CD4-positive, alpha-beta T cell treated with Interleukin-21 for 1 hour (primary cell): ENCODE measurements around the gene TRAF3.
A peak's percentile ranks its signal among the peaks of the same experiment; 100 is the strongest.
"Not testable (repeated sequence)": the region's sequence is repeated elsewhere in the genome, so short reads cannot be mapped to it uniquely, and the experiment has no call there.

ENCODE experiments used
- DNase-seq: peaks from one replicate; pipeline ENCODE4 v3.0.0-alpha.2; 2020

The TRAF3 gene

DNA sequence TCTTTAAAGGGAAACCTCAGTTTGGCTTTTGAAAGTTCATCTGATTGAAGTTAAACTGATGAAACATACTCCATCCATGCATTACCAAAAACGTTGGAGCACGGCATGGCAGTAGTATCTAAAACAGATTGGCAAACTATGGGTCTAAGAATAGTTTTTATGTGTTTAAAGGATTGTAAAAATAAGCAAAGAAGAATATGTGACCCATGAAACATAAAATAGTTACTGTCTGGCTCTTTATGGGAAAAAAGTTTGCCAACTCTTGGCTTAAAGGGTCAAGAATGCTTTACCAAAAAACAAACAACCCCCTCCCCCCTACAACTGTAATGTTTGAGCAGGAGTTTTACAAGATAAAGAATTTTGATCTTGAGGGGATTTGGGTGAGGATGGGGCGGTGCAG is 32.6 kb downstream of the TRAF3 start:
- DNase-seq = no peak

- no peak for DNase-seq
Measured at GRCh38 chr14:102810523-102810922, 33.3 kb downstream of the TRAF3 start.

DNA sequence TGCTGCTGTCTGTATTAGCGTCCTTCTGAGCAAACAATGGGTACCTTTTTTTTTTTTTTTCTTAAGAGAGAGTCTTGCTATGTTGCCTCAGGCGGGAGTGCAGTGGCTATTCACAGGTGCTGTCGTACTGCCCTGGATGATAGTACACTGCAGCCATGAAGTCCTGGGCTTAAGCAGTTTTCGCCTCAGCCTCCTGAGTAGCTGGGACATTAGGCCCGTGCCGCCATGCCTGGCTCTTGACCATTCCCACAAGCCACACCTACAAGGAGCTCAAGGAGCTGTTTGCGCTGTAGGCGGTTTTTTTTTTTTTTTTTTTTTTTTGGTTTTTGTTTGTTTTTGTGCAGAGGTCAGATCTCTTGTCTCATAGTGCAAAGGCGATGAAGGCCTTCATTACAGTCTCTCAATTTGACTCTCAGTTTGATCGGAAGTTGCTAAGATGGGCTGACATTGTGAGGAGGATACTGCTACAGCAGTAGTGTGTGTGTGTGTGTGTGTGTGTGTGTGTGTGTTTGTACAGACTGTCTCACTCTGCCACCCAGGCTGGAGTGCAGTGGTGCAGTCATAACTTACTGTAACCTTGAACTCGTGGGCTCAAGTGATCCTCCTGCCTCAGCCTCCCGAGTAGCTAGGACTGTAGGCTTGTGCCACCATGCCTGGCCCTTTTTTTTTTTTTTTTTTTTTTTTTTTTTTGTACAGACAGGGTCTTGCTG is 34.2 kb downstream of the TRAF3 start:
- DNase-seq = no peak

DNA sequence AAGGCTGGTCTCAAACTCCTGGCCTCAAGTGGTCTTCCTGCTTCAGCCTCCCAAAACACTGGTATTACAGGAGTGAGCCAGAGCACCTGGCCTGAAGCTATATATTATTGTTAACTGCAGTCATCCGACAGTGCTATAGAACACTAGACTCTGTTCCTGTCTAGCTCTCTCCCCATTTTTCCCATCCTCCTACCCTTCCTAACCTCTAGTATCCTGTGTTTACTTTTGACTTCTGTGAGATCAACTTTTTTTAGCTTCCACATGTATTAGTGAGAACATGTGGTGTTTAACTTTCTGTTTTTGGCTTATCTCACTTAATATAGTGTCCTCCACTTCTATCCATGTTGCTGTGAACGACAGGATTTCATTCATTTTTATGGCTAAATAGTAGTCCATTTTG is 34.7 kb downstream of the TRAF3 start:
- DNase-seq = no peak

GRCh38 chr14:102813691-102814090 is 36.4 kb downstream of the TRAF3 start:
- no peak for DNase-seq

GRCh38 chr14:102817318-102817717 is 40.1 kb downstream of the TRAF3 start:
- no peak for DNase-seq

- DNase-seq = no peak
Measured at GRCh38 chr14:102817942-102818940, 41.0 kb downstream of the TRAF3 start.

- peak; percentile 55 for DNase-seq
Measured at GRCh38 chr14:102819176-102819628, 42.0 kb downstream of the TRAF3 start.

- no peak for DNase-seq
Measured at GRCh38 chr14:102819747-102820330, 42.6 kb downstream of the TRAF3 start.

DNA sequence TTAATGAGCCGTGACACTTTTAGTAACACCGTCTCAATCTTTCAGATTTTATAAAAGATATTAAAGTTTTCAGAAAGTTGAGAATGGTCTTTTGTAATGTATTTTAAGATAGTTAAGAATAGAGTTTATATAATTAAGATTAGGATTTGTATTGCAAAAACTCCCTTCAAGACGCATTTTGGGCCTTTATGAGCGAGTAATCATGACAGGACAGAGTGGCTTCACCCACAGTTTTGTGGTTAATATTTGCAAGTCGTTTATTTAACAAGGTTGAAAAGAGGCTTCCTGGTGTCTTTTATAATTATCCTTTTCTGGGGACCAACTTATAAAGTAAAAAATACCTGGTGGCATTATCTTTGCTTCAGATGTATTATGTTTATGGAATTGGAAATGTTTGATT is 44.0 kb downstream of the TRAF3 start:
- peak; percentile 18 for DNase-seq

DNA sequence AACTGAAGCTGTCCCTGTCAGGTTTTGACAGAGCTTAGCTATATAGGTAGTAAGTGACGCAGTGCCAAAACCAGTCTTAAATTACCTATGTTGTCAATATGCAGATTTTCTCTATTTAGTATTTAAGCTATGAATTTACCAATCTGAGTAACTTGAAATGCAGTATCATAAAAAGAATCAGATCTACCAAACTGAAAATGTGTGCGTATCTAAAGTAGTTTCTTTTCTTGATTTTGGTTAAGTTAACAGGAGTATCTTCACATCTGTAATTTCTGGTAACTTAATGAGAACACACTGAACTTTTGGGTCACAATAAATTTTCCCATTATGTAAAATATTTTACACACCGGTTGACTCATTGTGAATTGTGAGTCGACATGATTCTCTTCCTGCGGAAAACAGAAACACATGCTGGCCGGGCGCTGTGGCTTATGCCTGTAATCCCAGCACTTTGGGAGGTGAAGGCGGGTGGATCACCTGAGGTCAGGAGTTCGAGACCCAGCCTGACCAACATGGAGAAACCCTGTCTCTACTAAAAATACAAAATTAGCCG is 45.1 kb downstream of the TRAF3 start:
- DNase-seq = peak; percentile 17

- DNase-seq = not testable (repeated sequence)
Measured at GRCh38 chr14:102822887-102823286, 45.6 kb downstream of the TRAF3 start.

DNA sequence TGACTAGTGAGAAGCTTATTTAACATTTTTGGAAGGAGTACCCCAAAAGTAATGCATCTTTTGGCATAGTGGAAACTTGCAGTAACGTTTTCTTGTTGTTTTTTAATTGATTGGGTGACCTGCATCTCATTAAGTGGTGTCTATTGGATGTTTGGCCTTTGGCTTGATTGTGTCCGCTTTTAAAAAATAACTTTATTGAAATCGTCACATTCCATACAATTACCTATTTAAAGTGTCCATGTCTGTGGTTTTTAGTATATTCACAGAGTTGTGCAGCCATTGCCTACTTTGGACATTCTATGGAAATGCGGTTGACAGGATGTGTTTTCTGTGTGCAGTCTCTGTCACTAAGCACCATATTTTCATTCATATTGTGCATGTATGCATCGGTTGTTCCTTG is 46.3 kb downstream of the TRAF3 start:
- no peak for DNase-seq

GRCh38 chr14:102824832-102825231 is 47.6 kb downstream of the TRAF3 start:
- DNase-seq = no peak

GRCh38 chr14:102825307-102826095 is 48.3 kb downstream of the TRAF3 start:
- no peak for DNase-seq

- no peak for DNase-seq
Measured at GRCh38 chr14:102826161-102826560, 48.9 kb downstream of the TRAF3 start.

DNA sequence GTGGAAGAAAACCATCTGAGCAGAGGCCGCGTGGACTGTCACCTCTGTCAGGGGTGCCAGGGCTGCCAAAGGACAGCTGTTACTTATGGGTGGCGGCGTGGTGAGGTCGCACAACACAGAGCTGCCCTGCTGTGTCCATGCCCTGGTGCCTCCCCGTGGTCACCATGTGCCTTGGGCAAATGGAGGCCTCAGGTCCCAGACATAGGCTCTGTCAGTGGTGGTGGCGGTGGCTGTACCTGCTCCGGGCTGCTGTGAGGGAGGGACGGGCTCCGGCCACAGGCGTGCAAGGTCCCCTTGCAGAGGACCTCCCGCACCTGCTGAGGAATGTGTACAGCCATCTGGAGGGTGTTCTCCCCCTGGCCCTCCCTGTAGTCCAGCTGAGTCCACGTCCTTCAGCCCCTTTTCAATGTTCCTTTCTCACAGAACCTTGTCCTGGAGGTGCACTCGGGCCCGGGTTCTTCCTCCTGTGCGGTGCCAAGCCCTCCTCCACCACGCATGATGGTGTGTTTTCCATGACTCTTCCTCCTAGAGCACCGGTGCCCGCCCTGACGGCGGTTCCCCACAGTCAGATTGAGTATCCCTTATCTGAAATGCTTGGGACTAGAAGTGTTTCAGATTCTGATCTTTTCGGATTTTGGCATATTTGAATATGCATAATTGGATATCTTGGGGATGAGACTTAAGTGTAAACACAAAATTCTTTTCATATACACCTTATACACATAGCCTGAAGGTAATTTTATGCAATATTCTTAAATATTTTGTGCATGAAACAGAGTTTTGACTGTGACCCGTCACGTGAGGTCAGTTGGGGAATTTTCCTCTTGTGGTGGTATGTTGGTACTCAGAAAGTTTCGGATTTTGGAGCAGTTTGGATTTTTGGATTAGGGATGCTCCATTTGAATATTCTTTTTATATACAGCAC is 49.8 kb downstream of the TRAF3 start:
- DNase-seq = no peak

DNA sequence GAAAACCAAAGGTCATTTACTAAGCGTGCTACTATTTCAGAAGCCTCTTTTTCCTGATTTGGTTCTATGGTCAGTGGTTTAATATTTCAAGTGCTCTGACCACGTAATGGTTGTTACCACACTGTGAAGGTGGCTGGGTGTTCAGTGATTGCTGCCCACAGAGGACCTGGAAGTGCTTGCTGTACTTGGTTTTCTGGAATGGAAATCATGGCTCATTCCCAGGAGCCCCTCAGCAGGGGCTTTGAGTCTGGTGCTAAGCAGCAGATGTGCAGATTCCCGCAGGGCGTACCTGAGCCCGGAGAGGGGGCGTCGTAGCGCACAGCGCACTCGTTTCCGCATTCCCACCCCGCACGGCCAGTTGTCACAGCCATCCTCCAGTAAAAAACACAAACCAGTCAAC is 50.5 kb downstream of the TRAF3 start:
- no peak for DNase-seq

DNA sequence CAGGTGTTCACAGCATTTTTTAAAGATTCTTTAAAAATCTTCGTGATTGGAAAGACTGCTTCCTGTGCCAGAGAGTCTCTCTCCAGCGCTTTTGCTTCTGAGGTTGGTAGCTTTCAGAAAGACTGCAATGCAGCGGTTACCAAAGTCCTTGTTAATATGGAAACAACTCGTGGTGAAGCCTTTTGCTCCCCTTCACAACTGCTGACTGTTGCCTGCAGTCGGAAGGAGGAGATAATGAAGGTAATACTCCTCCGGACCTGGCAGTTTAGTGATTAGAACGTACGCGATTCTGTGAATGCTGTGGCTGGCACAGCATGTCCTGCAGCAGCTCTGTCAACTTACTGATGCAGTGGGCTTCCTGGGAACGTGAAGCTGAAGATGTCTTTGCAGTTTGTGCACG is 50.9 kb downstream of the TRAF3 start:
- DNase-seq = no peak

- DNase-seq = no peak
Measured at GRCh38 chr14:102829016-102829548, 51.8 kb downstream of the TRAF3 start.

DNA sequence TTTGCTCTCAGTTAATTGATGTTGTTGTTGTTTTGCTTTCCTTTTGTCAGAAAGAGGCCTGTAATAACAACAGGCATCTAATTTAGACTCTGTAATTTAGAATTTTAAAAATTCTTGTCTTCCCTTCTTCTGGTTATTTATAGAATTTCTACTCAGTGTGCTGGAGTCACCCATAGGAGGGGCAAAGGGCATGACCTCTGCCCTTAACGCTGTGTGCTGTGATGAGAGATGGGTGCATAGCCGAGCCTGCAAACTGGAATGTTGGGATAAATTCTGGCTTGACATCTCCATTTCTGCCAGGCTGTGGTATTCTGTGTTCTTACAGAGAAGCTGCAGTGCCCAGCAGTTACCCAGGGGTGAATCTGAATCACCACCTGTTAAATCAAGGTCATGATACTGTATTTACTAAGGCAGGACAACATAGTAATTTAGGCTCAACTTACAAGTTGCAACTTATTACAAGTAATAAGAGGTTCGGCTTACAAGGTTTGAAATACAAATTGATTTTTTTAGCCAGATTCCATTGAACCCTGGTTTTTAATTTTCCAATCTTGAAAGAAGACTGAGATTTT is 53.3 kb downstream of the TRAF3 start:
- DNase-seq = no peak
